Neural cell (in vitro differentiated cells): ENCODE data around the gene NPIPB9. TPM values are rescaled to one million over a fixed set of nuclear protein-coding genes. Genes with fewer than 3 reads are reported as not detected.
"Not testable (repeated sequence)": the region's sequence is repeated elsewhere in the genome, so short reads cannot be mapped to it uniquely, and the experiment has no call there.

Experiments used
- H2AFZ ChIP-seq: fragments of 200-600, 300-800 bp; sonication (generic), shearing (Covaris generic); 2 replicates; pipeline ENCODE4 v1.6.0; 2014; ENCODE audit warnings: low read depth, mild to moderate bottlenecking, antibody characterized with exemption, low read length, moderate library complexity
- H3F3A ChIP-seq: fragments of 200-600 bp; shearing (Covaris generic); 2 replicates; pipeline ENCODE4 v1.6.1; 2016; ENCODE audit warnings: mild to moderate bottlenecking, moderate library complexity, mixed read lengths, antibody characterized with exemption, low read length; ENCODE audit not compliant: insufficient read depth, poor library complexity, severe bottlenecking
- H3K27ac ChIP-seq: fragments of 200-600, 300-800 bp; sonication (generic), shearing (Covaris generic); 2 replicates; pipeline ENCODE4 v1.5.1; 2014; ENCODE audit warnings: mild to moderate bottlenecking, low read length, moderate library complexity
- H3K27me3 ChIP-seq: fragments of 300-800, 200-600 bp; sonication (generic), shearing (Covaris generic); 2 replicates; pipeline ENCODE4 v1.6.0; 2014; ENCODE audit warnings: mild to moderate bottlenecking, low read depth, low read length, moderate library complexity; ENCODE audit not compliant: insufficient read depth
- H3K36me3 ChIP-seq: fragments of 300-800, 200-600 bp; sonication (generic), shearing (Covaris generic); 2 replicates; pipeline ENCODE4 v1.5.1; 2014; ENCODE audit warnings: mild to moderate bottlenecking, antibody characterized with exemption, low read length, moderate library complexity; ENCODE audit not compliant: insufficient read depth
- H3K4me2 ChIP-seq: fragments of 300-800, 200-600 bp; sonication (generic), shearing (Covaris generic); 2 replicates; pipeline ENCODE4 v1.6.0; 2014; ENCODE audit warnings: mild to moderate bottlenecking, low read length
- H3K4me3 ChIP-seq: fragments of 300-800, 200-600 bp; sonication (generic), shearing (Covaris generic); 2 replicates; pipeline ENCODE4 v1.5.1; 2014; ENCODE audit warnings: mild to moderate bottlenecking, low read length, moderate library complexity
- H3K79me2 ChIP-seq: fragments of 200-600 bp; shearing (Covaris generic); replicated peaks from 2 replicates; pipeline ENCODE4 v1.6.0; 2014; ENCODE audit warnings: mild to moderate bottlenecking, low read length, moderate library complexity; ENCODE audit not compliant: insufficient read depth
- H3K9ac ChIP-seq: fragments of 300-800, 200-600 bp; sonication (generic), shearing (Covaris generic); 2 replicates; pipeline ENCODE4 v1.6.1; 2016; ENCODE audit warnings: mild to moderate bottlenecking, low read length, mixed read lengths
- H3K9me2 ChIP-seq: fragments of 200-600 bp; shearing (Covaris generic); 2 replicates; pipeline ENCODE4 v1.6.1; 2016; ENCODE audit warnings: mild to moderate bottlenecking, low read length, mixed read lengths; ENCODE audit not compliant: insufficient read depth
- H3K9me3 ChIP-seq: fragments of 200-600, 300-800 bp; sonication (generic), shearing (Covaris generic); 2 replicates; pipeline ENCODE4 v1.6.1; 2016; ENCODE audit warnings: mild to moderate bottlenecking, mixed run types, low read length, moderate library complexity, mixed read lengths
- H4K20me1 ChIP-seq: fragments of 200-600 bp; shearing (Covaris generic); 2 replicates; pipeline ENCODE4 v1.6.1; 2016; ENCODE audit warnings: mild to moderate bottlenecking, mixed run types; ENCODE audit not compliant: insufficient read depth
- polyA minus RNA-seq: library from RNA; depleted of rRNA, polyadenylated mRNA; stranded (reverse); fragments of >200 nt; gene quantifications from 2 replicates; pipeline ENCODE4 v1.2.3, GENCODE V29; 2014
- polyA plus RNA-seq: library from polyadenylated mRNA; depleted of rRNA; stranded (reverse); fragments of >200 nt; gene quantifications from 2 replicates; pipeline ENCODE4 v1.2.3, GENCODE V29; 2014

The NPIPB9 gene
- polyA plus RNA-seq (3.1 and 3.5 TPM in 2 replicates), polyA minus RNA-seq (3.2 and 6.3 TPM in 2 replicates)

DNA sequence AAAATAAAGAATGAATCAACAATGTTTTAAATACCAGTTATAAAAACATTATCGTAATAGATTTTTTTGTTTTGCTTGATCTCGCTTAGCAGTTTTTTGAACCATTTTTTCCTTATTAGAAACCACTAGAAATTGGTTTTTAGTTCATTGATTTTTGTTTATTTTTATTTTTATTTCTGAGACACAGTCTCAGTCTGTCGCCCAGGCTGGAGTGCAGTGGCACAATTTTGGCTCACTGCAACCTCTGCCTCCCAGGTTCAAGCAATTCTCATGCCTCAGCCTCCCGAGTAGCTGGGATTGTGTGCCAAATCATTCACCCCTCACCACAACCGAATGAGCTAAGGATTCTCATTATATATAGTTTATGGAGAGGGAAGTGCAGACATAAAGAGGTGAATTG lies at the start of gene NPIPB9:
Gene NPIPB9 (plus strand): TSS at position 301 of the 400 bp plus-strand sequence.
- H3K9me3 ChIP-seq, H3K36me3 ChIP-seq, H3K4me2 ChIP-seq, H4K20me1 ChIP-seq, H3K4me3 ChIP-seq, H2AFZ ChIP-seq, H3K79me2 ChIP-seq, H3K9me2 ChIP-seq, H3K27ac ChIP-seq, H3K9ac ChIP-seq, H3K27me3 ChIP-seq, H3F3A ChIP-seq: not testable (repeated sequence)

DNA sequence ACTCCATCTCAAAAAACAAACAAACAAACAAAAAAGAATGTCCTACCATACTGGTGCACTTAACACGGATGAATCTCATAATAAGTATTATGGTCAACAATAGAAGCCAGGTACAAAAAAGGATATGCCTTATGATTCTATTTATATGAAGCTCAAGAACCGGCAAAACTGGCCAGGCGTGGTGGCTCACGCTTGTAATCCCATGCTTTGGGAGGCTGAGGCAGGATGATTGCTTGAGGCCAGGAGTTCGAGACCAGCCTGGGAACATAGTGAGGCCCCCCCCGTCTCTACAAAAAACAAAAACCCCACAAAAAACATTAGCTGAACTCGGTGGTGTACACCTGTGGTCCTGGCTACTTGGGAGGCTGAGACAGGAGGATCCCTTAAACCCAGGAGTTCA lies 47.3 kb upstream of the NPIPB9 start:
- H3K9me2 ChIP-seq, H3K27ac ChIP-seq, H3K4me3 ChIP-seq, H3K36me3 ChIP-seq, H3K4me2 ChIP-seq, H3K79me2 ChIP-seq, H3F3A ChIP-seq, H3K9ac ChIP-seq, H3K9me3 ChIP-seq, H3K27me3 ChIP-seq, H4K20me1 ChIP-seq, H2AFZ ChIP-seq: not testable (repeated sequence)

DNA sequence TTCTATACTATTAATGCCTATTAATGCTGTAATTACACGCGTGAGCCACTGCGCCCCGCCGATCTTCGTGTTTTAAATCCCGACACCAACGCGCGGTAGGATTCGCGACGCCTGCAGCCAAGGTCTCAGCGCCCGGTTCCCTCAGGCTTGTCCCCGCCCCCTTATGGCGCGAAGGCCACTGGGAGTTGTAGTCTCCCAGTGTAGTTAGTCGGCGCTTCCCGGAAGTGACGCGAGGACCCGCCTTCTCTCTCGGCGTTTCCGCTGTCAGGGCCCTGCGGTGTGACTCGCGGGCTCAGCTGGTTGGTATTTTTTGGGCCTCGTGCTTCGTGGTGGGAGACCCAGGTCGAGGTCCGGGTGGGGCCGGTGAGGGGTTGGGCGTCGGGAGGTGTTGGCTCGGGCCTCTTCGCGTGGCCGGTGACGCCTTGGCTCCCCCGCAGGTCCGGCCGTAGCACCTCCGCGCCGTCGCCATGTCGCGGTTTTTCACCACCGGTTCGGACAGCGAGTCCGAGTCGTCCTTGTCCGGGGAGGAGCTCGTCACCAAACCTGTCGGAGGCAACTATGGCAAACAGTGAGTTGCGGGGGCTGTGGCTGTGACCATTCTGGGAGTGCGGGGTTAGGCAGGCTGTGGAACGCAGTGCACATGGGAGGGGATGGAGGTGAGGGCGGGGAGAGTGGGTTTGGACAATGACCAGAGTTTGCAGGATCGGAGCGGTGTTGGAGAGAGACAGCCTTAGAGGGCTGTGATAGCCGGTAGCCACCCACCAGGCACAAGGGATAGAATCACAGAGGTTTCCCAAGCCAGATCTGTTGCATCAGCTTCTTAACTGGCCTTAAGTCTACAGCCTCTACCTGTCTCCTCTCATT lies 40.1 kb upstream of the NPIPB9 start, which contains the start of gene EIF3C:
Gene EIF3C (plus strand): TSS at position 245 of the 864 bp plus-strand sequence. CDS start 223 bp downstream, at position 468.
- not testable (repeated sequence) for H3F3A ChIP-seq, H3K4me3 ChIP-seq, H3K27me3 ChIP-seq, H3K4me2 ChIP-seq, H3K9me3 ChIP-seq, H4K20me1 ChIP-seq, H3K9me2 ChIP-seq, H3K9ac ChIP-seq, H3K27ac ChIP-seq, H3K79me2 ChIP-seq, H2AFZ ChIP-seq, H3K36me3 ChIP-seq

DNA sequence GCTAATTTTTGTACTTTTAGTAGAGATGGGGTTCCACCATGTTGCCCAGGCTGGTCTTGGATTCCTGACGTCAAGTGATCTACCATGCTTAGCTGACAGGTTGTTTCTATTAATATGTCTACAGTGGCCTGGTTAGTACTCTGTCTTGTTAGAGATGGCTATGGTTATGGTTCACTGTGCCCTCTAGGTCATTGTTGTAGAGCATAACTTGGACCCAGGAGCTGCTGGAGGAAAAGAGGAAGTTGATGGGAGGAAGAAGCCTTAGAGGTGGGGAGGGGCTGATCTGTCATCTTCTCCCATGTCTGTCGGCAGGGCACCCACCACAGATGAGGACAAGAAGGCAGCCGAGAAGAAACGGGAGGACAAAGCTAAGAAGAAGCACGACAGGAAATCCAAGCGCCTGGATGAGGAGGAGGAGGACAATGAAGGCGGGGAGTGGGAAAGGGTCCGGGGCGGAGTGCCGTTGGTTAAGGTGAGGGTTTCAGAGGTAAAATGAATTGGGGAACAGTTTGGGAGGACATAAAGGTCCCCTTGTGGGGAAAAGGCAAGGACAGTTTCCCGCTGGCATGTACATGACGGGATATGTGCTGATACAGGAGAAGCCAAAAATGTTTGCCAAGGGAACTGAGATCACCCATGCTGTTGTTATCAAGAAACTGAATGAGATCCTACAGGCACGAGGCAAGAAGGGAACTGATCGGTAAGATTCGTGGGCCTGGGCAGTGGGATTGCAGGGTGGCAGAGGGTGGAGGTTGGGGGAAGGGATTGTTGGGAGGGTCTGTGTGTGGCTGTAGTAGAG lies 28.5 kb upstream of the NPIPB9 start:
- H3K27ac ChIP-seq, H3K9ac ChIP-seq, H3K27me3 ChIP-seq, H3K36me3 ChIP-seq, H4K20me1 ChIP-seq, H2AFZ ChIP-seq, H3K4me3 ChIP-seq, H3K4me2 ChIP-seq, H3K9me2 ChIP-seq, H3K9me3 ChIP-seq, H3K79me2 ChIP-seq, H3F3A ChIP-seq: not testable (repeated sequence)

DNA sequence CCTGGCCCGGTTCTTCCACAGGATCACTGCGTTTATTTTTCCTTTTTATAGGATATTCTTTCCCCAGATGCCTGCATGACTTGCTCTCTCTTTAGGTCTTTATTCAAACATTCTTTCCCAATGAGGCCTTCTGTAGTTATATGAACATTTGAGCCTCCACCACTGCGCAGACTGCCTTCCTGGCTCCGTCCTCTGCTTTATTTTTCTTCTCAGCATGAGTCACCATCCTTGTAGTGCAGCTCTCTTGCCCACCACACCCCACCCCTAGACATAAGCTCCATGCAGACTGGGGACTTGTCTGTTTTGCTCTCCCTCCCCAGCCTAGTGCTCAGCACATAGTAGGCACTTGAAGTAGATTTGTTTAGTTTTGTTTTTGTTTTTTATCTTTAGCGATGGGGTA lies 20.3 kb upstream of the NPIPB9 start:
- not testable (repeated sequence) for H3F3A ChIP-seq, H3K9ac ChIP-seq, H3K4me2 ChIP-seq, H2AFZ ChIP-seq, H3K79me2 ChIP-seq, H4K20me1 ChIP-seq, H3K4me3 ChIP-seq, H3K9me2 ChIP-seq, H3K27me3 ChIP-seq, H3K36me3 ChIP-seq, H3K9me3 ChIP-seq, H3K27ac ChIP-seq

DNA sequence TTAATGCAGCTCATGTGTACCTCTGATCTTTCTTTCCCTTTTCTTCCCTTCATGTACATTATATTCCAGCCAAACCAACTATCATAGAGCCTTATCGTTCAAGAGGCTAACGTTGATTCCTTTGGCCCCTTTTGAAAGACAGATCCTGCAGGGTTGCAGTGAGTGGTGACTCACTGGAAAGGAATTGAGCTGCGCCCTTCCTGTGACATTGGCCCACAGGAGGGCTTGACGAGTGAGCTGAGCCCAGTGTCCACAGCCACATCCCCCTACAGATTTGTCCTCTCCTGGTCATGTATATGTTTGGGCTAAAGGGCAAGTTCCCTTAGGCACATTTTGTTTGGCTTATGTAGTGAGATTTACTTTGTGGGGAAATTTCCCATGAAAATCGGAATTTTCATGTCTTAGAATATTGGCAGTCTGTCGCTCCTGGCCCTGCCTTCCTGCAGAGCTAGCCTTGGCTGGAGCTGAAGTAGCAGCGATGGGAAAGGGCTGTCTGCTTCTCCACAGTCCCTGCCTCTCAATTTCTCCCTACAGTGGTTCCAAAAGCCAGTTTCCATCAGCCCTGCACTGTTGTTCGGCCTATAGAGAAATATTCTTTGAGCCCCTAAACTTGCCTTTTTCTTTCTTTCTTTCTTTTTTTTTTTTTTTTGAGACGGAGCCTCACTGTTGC lies 19.0 kb upstream of the NPIPB9 start:
- not testable (repeated sequence) for H3K27me3 ChIP-seq, H4K20me1 ChIP-seq, H2AFZ ChIP-seq, H3K27ac ChIP-seq, H3K9me2 ChIP-seq, H3K4me3 ChIP-seq, H3K79me2 ChIP-seq, H3K36me3 ChIP-seq, H3K9me3 ChIP-seq, H3F3A ChIP-seq, H3K9ac ChIP-seq, H3K4me2 ChIP-seq

DNA sequence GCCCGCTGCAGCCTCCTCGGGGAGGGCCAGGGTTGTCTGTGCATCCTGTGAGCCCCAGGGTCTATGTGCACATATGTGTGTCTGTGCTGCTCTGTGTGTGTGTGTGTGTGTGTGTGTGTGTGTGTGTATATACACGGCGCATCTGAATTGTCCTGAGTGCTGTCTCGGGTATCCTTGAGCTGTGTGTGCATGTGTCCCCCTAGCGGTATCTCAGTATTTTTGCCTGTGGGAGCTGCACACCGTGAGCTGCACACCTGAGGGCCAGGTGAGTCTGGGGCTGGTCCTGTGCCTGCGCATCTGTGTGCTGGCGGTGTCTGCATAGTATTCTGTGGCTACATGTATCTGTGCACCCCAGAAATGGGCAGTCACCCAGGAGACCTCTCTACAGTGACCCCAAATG lies 11.8 kb upstream of the NPIPB9 start:
- H3K4me3 ChIP-seq, H3K27ac ChIP-seq, H3K9me3 ChIP-seq, H3K9ac ChIP-seq, H2AFZ ChIP-seq, H3K36me3 ChIP-seq, H3K27me3 ChIP-seq, H4K20me1 ChIP-seq, H3K79me2 ChIP-seq, H3K4me2 ChIP-seq, H3K9me2 ChIP-seq, H3F3A ChIP-seq: not testable (repeated sequence)
